Peyer's patch (tissue), 4 donors: ENCODE data around the gene ZNF330.

ENCODE experiments used
- CTCF ChIP-seq, 6 experiments: fragments of 450-650 bp in 4 of 6; fragments of 200-600 bp in 2 of 6; sonication (generic) in 1 of 6; IDR thresholded peaks; one replicate each; pipeline ENCODE4 v1.5.1; 2017 to 2019; ENCODE audit warnings: antibody characterized with exemption in 6 of 6, mild to moderate bottlenecking in 3 of 6, moderate library complexity in 1 of 6
- POLR2A ChIP-seq, 2 donors: fragments of 450-650 bp; IDR thresholded peaks; one replicate each; pipeline ENCODE4 v1.5.1; 2017; ENCODE audit warnings: antibody characterized with exemption in 2 of 2, mild to moderate bottlenecking in 2 of 2, moderate library complexity in 2 of 2

- TF ChIP-seq CTCF (IDR thresholded peaks at IDR 0.05): no peak
- no peak for TF ChIP-seq POLR2A (IDR thresholded peaks at IDR 0.05)
Measured at GRCh38 chr4:141241986-141242385, 21.3 kb downstream of the ZNF330 start.
